OCI-LY1 (cell line): ENCODE results near the gene HCK.

Source experiments
- EZH2 ChIP-seq: fragments of 200-600 bp; sonication (generic), shearing (Covaris generic); IDR thresholded peaks from 2 replicates; pipeline ENCODE4 v1.8.0; 2017; ENCODE audit warnings: borderline replicate concordance, mixed run types, mild to moderate bottlenecking, antibody characterized with exemption, low read length, moderate library complexity, mixed read lengths
- TF ChIP-seq, protein P1 (sequence below): fragments of 200-600 bp; sonication (generic), shearing (Covaris generic); IDR thresholded peaks from 2 replicates; pipeline ENCODE4 v1.5.1; 2017; ENCODE audit warnings: mild to moderate bottlenecking, antibody characterized with exemption, low read length, moderate library complexity, mixed read lengths

DNA sequence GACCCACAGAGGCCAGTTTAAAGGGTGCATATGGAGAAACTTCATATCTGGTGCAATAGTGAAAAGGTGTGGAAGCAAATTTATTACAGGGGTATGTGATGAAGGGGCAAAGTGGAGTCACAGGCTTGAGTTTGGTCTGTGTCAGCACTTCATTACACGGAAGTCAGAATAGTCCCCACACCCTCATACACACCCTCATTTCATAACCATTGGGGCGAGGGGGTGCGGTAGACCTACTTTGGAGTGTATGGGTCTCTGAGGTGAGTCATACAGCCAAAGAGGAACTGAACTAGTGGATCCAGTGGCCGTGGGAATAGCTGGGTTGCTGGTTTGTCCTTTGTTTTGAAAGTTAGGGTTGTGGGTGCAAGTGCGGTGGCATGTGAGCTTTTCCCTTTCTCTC is 60.8 kb downstream of the HCK start:
- TF ChIP-seq, protein P1, sequence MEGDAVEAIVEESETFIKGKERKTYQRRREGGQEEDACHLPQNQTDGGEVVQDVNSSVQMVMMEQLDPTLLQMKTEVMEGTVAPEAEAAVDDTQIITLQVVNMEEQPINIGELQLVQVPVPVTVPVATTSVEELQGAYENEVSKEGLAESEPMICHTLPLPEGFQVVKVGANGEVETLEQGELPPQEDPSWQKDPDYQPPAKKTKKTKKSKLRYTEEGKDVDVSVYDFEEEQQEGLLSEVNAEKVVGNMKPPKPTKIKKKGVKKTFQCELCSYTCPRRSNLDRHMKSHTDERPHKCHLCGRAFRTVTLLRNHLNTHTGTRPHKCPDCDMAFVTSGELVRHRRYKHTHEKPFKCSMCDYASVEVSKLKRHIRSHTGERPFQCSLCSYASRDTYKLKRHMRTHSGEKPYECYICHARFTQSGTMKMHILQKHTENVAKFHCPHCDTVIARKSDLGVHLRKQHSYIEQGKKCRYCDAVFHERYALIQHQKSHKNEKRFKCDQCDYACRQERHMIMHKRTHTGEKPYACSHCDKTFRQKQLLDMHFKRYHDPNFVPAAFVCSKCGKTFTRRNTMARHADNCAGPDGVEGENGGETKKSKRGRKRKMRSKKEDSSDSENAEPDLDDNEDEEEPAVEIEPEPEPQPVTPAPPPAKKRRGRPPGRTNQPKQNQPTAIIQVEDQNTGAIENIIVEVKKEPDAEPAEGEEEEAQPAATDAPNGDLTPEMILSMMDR, result no peak
- TF ChIP-seq EZH2, result no peak
